ENCODE data around the gene TMEM44.
"Not testable (repeated sequence)": the region's sequence is repeated elsewhere in the genome, so short reads cannot be mapped to it uniquely, and the experiment has no call there.

The TMEM44 gene

GRCh38 chr3:194607592-194608389 is 25.4 kb downstream of the TMEM44 start:
- no peak for DNase-seq

GRCh38 chr3:194606941-194607340 is 26.3 kb downstream of the TMEM44 start:
- no peak for DNase-seq

GRCh38 chr3:194606163-194606562 is 27.1 kb downstream of the TMEM44 start:
- no peak for DNase-seq

GRCh38 chr3:194605314-194605713 is 27.9 kb downstream of the TMEM44 start:
- not testable (repeated sequence) for DNase-seq

- no peak for DNase-seq
Measured at GRCh38 chr3:194604837-194605236, 28.4 kb downstream of the TMEM44 start.

- DNase-seq = no peak
Measured at GRCh38 chr3:194604126-194604525, 29.1 kb downstream of the TMEM44 start.

- DNase-seq = no peak
Measured at GRCh38 chr3:194602669-194603171, 30.5 kb downstream of the TMEM44 start.

GRCh38 chr3:194598771-194599557 is 34.3 kb downstream of the TMEM44 start:
- DNase-seq = peak; percentile 97

- DNase-seq = no peak
Measured at GRCh38 chr3:194596906-194597305, 36.3 kb downstream of the TMEM44 start.

- peak; percentile 98 for DNase-seq
Measured at GRCh38 chr3:194592798-194593752, 40.1 kb downstream of the TMEM44 start.

GRCh38 chr3:194588741-194589140 is 44.5 kb downstream of the TMEM44 start:
- DNase-seq = peak; percentile 64

- DNase-seq = no peak
Measured at GRCh38 chr3:194588236-194588635, 45.0 kb downstream of the TMEM44 start.

- DNase-seq = no peak
Measured at GRCh38 chr3:194587438-194587931, 45.7 kb downstream of the TMEM44 start.

- peak; percentile 74 for DNase-seq
Measured at GRCh38 chr3:194586836-194587235, 46.4 kb downstream of the TMEM44 start.

- no peak for DNase-seq
Measured at GRCh38 chr3:194585880-194586281, 47.3 kb downstream of the TMEM44 start.

GRCh38 chr3:194584866-194585265 is 48.4 kb downstream of the TMEM44 start:
- no peak for DNase-seq

GRCh38 chr3:194584320-194584776 is 48.9 kb downstream of the TMEM44 start:
- no peak for DNase-seq

- no peak for DNase-seq
Measured at GRCh38 chr3:194582196-194582905, 50.9 kb downstream of the TMEM44 start.

GRCh38 chr3:194579091-194579606 is 54.1 kb downstream of the TMEM44 start:
- DNase-seq = peak; percentile 94

GRCh38 chr3:194577986-194578905 is 55.0 kb downstream of the TMEM44 start:
- peak; percentile 75 for DNase-seq
